ENCODE results near the gene ATG5.

Gene ATG5

DNA sequence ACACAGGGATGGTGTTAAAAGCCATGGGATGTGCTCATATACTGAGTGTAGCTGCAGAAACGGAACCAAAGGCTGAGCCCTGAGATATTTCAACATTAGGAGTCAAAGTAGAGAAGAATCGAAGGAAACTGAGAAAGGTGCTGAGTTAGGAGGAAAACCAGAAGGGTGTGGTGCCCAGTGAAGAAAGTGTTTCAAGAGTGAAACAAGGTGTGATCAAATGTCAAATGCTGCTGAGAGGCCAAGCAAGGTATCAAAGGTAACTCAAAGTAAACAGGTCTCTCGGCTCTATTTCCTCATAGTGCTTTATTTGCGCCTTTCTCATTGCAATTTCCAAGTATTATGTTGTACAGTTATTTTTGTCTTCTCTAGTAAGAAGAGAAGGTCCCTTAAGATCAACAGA is 145.4 kb downstream of the ATG5 start:
- no peak for DNase-seq (ENCODE audit: low spot score)

GRCh38 chr6:106178900-106179299 is 146.7 kb downstream of the ATG5 start:
- no peak for DNase-seq (ENCODE audit: low spot score)

GRCh38 chr6:106177786-106178185 is 147.8 kb downstream of the ATG5 start:
- DNase-seq (ENCODE audit: low spot score) = no peak

GRCh38 chr6:106173124-106173879 is 152.3 kb downstream of the ATG5 start:
- no peak for DNase-seq (ENCODE audit: low spot score)

DNA sequence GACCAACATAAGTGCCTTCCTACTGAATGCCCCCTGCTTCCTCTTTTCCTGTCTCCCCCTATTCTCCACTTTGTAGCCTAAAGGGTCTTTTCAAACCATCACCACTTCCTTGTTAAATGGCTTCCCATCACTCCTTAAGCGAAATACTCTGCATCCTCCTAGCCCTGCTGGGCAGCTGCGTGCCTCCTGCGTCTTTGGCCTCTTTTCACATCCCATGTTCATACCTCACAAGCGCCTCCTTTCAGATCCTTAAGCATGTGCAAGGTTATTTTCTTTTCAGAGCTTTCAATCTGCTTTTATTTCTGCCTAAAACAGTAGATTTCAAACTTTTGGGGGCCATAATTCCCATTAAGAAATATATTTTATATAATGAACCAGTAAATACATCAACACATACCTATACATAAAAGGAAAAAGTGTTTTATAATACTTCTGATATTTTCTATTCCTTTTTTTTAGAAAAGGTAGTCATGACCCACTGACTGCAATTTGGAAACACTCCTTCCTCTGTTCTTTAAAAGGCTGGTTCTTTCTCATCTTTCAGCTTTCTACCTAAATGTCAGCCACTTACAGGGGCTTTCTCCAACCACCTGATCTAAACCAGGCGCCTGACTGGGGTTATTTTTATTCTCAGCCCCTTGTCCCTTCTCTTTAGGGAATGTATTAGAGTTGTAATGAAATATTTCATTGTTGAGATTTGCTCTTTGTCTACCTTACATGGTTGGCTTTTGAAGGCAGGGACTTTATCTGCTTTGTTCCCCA is 155.3 kb downstream of the ATG5 start:
- no peak for DNase-seq (ENCODE audit: low spot score)

DNA sequence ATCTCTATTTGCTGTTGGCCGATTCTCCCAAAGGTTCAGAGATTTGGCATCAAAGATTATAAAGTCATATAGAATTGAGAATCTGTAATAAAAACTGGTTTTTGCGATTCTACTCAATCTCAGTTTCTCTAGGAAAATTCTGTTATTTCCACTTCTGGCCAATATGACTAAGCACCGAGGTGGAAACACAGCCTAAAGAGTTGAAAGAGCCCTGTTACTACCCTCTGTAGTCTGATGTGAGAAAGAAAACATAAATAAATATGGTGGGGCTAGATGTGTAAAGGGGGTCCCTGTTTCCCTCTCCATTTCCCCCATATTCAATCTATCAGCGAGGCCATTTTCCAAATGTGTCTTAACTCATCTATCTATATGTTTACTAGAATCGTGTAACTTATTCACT is 156.0 kb downstream of the ATG5 start:
- DNase-seq (ENCODE audit: low spot score) = no peak

GRCh38 chr6:106168097-106168888 is 157.3 kb downstream of the ATG5 start:
- DNase-seq (ENCODE audit: low spot score) = no peak

DNA sequence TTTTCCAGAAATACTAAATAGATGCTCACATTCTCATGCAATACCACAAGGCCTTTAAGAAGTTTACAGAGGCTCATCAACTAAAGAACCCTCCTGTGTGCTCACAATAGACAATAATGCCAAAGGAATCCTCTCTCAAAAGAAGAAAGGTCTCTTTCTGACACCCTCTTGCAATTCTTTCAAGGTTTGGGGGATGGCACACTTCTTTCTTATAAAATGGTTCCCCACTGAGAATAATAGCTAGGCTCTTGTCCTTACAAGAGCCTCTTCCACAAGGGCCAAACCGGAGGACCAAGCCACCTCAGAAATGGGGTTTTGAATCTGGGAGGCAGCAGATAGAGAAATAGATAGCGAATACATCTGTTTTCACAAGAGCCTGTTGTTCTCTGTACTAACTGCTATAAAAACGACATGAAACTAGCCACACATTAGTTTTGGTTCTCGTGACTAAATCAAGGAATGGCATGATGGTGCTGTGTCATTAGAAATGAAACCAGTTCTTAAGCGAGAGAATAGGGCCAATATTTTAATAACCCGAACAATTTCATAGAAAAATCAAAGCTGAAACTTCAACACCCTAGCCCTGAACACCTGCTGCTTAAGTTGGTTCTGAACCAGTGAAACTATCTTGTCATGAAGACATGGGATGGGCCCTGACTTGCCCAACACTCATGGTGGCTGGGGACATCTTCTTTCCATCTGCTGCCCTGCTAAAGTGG is 158.3 kb downstream of the ATG5 start:
- no peak for DNase-seq (ENCODE audit: low spot score)

DNA sequence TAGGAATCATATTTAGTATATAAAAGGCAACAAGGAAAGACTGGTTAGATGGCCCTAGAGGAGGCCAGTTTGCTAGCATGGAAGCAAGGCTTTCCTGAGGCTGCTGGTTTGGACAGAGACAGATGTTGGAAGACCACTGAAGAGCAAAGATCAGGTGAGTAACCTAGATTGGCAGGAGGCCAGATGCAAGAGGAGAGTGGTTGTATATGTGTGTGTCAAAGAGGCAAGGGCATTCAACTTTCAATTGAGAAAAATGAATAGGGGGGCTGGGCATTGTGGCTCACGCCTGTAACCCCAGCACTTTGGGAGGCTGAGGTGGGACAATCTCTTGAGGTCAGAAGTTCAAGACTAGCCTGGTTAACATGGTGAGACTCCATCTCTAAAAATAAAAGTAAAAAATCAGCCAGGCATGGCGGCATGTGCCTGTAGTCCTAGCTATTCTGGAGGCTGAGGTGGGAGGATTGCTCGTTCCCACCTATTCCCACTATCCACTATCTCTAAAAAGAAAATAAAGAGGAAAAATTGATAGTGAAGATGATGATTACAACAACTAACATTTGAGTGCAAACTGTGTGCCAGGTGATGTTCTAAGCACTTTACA is 159.6 kb downstream of the ATG5 start:
- no peak for DNase-seq (ENCODE audit: low spot score)

- no peak for DNase-seq (ENCODE audit: low spot score)
Measured at GRCh38 chr6:106163966-106164877, 161.3 kb downstream of the ATG5 start.

DNA sequence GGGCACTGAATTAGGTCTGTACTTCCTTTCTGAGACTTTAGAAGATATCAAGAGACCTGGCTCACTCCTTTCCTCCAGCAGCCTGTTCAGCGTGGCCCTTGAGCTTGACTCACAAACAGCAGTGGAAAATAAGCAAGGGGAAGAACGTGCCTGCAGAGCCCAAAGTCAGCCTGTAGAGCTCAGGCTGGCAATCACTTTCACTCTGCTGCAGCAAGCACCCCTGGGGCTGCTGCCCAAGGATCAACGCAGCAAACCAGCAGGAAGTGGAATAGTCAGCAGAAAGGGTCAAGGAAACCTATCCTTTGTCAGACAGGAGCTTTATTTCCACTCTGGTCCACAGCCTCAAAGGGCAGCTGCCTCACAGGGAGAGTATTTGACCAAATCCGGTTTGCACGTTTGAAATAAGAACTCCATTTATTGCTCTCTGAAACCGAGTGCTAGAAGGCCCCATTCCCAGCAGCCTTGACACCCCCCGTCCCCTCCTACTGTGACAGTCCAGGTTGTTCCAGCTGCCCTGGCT is 162.1 kb downstream of the ATG5 start:
- peak; percentile 9 for DNase-seq (ENCODE audit: low spot score)

DNA sequence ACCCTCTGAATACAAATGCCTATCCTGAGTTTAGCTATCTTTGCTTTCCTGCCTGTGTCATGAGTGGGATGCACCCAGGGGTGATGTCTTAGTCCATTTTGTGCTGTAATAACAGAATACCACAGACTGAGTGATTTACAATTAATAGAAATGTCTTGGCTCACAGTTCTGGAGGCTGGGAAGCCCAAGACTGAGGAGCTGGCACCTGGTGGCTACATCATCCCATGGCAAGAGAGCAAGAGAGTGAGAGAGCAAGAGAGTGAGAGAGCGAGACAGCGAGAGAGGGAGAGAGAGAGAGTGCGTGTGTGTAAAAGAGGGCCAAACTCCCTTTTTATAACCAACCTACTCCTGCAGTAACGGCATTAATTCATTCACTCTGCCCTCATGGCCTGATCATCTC is 162.6 kb downstream of the ATG5 start:
- DNase-seq (ENCODE audit: low spot score) = no peak

DNA sequence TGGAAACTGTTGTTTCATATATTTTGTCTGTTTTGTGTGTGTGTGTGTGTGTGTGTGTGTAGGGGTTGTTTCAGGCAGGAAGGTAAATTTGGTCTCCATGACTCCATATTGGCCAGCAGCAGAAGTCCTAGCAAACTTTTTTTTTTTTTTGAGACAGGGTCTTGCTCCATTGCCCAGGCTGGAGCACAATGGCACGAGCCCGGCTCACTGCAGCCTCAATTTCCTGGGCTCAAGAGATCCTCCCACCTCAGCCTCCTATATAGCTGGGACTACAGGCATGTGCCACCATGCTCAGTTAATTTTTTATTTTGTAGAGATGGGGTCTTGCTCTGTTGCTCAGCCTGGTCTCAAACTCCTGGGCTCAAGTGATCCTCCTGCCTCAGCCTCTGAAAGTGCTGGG is 163.7 kb downstream of the ATG5 start:
- DNase-seq (ENCODE audit: low spot score) = no peak

GRCh38 chr6:106161311-106161874 is 164.2 kb downstream of the ATG5 start:
- no peak for DNase-seq (ENCODE audit: low spot score)

- no peak for DNase-seq (ENCODE audit: low spot score)
Measured at GRCh38 chr6:106160189-106160588, 165.4 kb downstream of the ATG5 start.

DNA sequence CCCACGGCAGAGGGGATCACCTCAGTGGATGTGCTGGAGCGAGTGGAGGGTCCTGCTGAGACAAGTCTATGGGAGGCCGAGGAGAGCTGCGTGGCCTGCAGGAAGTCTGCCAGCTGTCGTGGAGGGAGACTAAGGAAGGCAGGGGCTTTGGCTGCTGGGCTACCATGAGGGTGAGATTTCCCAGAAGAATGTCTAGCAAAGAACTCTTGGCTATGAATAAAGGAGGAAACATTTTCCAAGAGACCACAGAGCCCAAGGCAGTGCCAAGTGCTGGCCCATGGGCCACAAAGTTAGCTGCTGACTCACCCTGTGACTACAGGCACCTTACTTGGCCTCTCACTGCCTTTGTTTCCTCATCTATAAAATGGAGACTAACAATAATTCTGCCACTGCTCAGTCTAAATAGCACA is 166.0 kb downstream of the ATG5 start:
- no peak for DNase-seq (ENCODE audit: low spot score)

GRCh38 chr6:106158816-106159215 is 166.7 kb downstream of the ATG5 start:
- no peak for DNase-seq (ENCODE audit: low spot score)

DNA sequence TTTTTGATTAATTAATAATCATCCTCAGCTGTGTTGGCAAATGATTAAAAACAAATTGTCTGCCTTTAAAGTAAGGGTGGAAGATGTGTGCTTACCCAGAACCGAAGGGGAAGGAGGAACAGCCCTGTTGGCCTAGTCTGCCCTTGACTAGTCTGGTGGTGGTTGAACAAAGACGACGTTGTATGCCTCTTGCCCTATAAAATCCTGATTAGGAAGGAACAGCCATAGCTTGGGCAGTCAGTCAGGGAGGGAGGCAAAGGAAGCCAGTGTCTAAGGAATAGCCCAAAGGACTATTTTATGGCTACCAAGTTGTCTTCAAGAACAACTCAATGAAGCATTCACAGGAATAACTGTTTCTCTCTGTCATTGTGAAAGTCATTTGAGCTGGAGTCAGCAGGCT is 168.7 kb downstream of the ATG5 start:
- DNase-seq (ENCODE audit: low spot score) = no peak

DNA sequence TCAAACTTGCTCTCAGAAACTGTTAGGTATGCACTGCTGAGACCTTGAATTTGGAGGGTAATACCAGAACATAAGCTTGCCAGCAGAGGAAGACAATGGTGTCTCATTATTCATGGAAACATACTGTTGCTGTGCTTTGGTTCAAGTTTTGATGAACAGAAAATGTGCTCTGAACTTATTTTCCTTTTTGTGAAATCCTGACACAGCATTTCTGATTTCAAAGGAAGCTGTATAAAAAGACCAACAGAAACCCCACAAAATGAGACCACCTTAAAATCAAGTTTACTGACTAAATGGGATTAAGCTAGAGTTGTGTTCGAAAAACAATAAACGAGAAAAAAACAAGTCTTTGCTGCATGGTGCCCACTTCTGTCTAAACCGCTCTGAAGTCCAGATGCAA is 169.1 kb downstream of the ATG5 start:
- no peak for DNase-seq (ENCODE audit: low spot score)

DNA sequence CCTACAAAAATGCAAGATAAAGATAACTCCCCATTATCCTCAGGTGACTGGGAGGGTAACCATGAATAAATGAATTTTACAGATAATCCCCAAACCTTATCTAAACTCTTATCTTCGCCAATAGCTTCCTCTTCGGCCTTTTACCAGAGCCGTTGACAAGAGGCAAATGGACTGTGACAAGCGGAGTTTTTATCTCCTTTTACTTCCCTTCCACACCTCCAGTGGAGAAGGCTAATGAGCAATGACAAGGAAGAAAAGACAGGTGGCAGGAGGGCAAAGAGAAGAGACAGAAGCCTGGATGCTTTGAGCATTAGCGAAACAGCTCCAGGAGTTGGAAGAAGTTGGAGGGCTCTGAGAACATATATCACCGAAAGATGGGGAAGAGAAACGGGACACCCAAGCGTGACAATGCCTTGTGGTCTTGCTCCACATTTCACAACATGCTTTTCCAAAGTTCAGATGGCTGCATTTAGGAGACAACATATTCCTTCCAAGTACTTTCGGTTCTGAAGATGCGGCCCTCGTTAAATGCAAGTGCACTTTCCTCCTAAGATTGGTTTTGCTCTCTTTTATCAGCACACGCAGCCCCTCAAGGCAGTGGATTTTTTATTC is 170.2 kb downstream of the ATG5 start:
- DNase-seq (ENCODE audit: low spot score) = no peak
